GM18519 (cell line): ENCODE data around the gene SH2D3C.

Experiments
- ATAC-seq: cut with Tn5 transposase; IDR thresholded peaks from one replicate; pipeline ENCODE4 v1.9.1; 2021; ENCODE audit warnings: mild to moderate bottlenecking, moderate library complexity; ENCODE audit not compliant: unreplicated experiment, low FRiP score

SH2D3C gene

DNA sequence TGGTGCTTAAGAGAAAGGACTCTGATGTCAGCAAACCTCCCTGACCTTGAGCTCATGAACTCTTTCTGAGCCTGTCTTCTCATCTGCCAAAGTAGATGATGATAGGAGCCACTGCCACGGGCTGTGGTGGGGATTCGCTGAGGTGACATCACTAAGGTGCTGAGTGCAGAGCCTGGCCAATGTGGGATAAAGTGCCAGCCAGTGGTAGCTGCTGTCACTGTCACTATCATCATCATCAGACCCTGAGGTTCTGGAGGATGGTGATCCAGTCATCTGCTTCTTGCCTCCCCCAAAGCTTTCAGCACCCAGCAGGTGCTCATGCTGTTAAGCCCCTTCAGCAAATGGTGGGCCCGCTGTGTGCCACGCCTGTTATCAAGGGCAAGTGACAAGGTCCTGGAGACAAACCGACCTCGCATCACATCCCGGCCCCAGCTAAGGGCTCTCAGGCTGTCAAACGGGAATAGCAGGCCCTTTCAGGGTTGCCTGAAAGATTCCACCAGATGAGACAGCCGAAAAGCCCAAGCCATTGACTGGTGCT lies 30.6 kb upstream of the SH2D3C start:
- ATAC-seq = no peak

DNA sequence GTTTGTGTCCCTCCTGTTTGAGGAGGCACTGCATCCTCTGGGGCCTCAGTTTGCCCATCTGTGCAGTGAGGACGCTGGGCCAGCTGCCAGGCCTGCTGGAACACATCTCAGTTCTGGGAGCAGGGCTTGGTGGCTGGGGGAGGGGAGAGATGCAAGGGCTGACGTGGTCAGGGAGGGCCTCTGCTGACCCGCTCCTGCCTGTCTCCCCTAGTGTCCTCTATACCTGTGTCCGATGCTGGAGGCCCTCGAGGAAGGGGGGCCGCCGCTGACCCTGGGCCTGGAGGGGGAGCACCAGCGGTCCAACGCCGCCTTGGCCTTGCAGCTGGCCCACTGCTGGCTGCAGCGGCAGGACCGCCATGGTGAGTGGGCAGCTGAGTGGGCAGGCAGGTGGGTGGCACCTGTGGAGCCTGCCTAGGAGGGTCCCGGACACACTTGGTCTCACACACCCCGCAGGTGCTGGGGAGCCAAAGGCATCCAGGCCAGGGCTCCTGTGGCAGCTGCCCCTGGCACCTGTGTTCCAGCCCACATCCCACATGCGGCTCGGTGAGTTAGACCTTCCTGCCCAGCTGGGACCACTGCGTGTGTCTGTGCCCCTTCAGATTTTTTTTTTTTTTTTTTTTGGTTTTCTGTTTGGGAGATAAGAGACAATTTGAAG lies 30.0 kb upstream of the SH2D3C start:
- no peak for ATAC-seq

DNA sequence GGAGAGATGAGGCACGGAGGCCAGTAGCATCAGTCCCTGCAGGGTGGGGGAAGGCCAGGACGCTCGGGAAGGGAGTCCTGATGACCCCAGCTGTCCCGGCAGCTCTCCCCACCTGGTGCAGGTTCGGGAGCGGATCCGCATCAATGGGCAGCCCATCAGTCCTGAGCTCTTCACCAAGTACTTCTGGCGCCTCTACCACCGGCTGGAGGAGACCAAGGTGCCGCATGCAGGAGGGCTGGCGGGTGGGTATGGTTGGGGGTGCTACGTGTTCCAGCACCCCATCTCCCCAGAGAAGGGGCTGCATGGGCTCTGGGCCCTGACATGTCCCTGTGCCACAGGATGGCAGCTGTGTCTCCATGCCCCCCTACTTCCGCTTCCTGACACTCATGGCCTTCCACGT lies 28.4 kb upstream of the SH2D3C start:
- no peak for ATAC-seq

DNA sequence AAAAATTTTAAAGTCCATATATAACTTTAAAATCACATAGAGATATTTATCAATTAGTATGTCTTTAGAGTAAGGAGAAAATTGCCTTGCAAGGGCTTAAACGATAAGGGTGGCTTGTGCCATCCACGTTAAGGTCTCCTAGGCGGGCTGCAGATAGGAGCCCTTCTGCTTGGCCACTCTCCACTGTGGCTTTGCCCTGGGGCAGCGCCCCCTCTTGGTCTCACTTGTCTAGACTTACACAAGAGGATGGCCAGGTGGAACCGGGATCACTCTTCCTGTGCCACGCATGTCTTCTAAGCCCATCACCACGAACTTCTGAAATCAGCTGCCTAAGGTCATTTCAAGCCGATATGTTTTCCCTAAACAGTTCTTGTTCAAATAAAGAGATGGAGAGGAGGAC lies 27.2 kb upstream of the SH2D3C start:
- no peak for ATAC-seq

DNA sequence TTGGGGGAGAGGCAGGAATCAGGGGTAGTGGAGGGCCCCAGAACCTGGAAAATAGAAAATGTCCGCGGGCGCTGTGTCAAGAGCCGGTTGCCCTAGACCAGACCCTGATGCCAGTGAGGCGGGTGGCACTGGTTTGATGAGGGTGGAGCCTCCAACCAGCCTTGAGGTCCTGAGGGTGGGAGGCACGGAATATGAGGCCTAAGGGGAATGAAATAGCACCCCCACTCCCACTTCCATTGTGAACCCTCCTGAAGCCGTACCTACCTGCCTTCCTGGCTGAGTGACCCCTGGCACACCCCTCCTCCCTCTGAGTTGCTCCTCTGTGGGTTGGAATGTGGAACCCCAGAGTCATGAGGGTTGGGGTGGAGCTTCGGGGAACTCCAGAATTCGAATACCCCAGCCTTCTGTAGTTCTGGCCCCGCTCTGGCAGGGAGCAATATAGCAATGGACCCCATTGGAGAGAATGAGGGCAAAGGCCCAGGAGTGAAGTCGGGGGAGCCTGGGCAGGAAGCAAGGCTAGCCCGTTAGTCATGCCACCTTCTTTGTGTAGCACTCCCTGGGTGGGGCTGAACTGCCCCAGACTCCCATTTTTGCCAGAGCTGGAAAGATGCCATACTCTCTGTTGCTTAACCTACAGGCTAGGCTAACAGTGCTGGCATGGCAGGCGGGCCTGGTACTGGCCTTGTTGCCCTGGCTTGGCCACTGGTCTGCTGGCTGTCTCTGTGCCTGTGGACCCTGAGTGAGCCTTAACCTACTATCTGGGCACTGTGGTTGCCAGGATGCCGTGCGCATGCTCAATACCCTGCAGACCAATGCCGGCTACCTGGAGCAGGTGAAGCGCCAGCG lies 25.3 kb upstream of the SH2D3C start:
- no peak for ATAC-seq

DNA sequence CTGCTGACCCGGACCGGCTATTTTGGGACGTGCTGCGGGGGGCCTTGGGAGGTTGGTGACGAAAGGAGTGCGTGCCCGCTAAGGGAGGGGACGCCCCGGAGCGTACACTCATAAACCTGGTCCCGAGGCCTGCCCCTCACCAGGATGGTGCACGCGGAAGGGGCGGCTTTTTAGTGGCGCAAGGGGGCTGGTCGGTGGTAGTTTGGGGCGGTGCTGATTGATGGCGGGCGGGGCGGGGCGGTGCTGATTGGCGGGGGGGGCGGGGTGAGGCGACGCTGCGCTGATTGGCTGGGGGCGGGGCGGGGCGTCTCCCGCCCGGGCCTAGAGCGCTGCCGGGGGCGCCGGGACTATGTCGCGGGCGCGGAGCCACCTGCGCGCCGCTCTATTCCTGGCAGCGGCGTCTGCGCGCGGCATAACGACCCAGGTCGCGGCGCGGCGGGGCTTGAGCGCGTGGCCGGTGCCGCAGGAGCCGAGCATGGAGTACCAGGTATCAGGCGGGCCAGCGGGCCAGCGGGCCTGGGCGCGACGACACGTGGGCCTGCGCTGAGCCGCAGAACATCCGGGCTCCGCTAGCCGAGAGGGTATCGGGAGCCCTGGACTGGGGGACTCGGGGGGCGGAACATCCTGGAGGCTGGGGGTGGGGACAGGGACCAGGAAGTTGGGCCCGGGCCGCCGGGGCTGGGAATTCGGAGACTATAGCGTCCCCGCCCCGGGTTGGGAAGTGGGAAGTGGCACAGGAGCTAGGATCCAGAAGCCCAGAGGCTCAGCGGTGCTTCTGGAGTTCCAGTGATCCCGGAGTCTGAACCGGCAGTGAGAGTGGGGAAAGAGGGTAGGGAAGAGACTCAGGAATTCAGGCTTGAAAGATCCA lies 24.3 kb upstream of the SH2D3C start, which contains the start of gene FPGS:
TSS of gene FPGS (plus strand) at position 307 of the 868 bp plus-strand sequence. CDS start at position 350, 43 bp downstream.
- peak; percentile 65 for ATAC-seq

DNA sequence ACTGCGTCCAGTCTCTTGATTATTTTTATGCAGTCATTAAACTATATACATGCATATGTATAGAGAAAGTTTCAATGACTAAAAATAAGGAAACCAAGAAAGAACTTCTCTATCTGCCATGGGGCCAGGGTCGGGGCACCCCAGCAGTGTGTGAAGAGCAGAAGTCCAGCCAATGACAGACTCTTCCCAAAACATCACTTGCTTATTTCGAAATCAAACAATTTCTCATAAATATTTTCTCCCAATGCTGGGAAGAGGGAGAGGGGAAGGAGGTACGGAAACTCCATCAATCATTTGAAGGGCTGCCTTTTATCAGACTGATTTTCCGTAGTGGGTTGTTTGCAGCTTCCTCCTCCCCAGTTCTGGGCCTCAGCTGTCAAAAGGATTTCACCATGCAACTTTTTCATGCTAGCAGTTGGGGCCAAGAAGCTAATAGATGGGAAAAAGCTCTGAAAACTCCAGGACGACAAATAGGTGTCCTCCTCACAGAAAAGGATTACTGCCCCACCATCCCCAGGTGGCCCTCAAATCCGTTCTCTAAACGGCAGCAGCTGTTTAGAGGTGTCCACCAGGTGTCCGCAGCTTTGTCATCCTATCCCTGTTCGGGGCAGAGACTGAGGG lies 23.6 kb upstream of the SH2D3C start:
- ATAC-seq = no peak

DNA sequence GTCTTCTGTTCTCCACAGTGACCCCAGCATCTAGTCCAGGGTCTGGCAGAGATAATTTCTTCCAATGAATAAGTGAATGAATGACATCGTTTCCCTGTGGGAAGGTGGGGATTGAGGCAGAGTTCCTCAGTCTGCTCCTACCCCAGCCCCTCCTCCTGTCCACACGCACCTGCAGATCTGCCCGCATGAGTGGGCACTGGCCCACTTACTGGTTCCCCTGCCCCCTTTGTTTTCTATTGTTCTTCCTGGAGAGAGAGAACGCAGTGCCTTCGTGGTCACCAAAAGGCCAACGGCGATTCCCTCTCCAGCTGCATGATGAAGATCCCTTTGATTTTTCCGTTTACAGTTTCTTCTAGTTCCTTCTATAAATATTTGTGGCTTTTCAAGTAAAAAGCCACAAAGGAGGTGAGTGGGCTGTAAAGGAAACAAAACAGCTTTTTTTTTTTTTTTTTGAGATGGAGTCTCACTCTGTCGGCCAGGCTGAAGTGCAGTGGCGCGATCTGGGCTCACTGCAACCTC lies 18.4 kb upstream of the SH2D3C start:
- no peak for ATAC-seq

DNA sequence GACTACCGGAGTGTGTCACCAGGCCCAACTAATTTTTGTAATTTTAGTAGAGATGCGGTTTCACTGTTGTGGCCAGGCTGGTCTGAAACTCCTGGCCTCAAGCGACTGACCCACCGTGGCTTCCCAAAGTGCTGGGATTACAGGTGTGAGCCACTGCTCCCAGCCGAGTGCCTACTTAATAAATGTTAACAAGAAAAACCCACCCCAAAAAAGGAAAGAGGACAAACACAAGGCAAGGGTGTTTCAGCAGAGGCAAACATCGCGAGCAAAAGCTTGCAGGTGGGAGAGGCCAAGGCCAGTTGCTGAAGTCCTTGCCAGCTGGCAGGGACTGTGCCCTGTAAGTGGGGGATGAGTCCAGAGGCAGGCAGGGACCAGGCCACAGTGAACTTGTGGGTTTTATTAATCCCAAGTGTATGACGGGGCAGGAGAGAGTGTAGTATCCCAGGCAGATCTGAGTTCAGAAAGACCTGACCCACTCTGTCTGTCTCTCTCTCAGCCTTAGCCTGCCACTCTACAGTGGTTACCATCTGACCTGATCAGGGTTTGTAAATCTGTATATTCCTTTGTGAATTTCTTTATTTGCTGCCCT lies 17.9 kb upstream of the SH2D3C start:
- ATAC-seq = no peak

DNA sequence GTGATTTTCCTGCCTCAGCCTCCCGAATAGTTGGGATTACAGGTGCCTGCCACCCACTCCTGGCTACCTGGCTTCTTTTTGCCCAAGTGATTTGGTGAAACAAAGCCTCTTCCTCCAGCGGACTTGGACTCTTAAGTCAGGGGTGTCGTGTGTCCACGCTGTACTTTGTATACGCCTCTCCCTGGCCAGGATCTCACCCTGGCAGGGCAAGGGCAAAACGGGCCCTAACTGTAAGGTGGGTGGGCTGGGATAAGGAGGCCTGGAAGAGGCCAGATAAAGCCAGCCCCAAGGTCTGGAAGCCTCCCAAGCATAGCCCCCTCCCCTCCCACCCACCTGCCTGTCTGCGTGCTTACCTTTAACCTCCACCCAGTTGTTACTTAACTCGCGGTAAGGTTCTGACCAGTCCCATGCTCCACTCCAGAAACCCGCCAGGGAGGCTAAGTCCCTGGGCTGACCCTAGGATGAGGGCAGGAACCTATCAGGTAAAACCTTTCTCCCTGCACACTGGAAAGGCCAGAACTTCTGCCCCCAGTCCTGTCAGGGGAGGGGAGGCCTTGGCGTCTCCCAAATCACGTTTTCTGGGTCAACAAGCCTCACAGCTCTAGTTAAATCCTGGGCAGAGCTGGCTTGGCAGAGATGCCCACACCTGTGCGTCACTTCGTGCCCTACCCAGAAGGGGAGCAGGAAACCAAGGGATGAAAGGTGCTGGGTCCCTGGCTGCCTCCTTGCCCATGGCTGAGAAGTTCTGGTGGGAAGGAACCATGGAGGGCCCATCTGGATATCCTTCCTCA lies 15.7 kb upstream of the SH2D3C start:
- ATAC-seq = no peak

DNA sequence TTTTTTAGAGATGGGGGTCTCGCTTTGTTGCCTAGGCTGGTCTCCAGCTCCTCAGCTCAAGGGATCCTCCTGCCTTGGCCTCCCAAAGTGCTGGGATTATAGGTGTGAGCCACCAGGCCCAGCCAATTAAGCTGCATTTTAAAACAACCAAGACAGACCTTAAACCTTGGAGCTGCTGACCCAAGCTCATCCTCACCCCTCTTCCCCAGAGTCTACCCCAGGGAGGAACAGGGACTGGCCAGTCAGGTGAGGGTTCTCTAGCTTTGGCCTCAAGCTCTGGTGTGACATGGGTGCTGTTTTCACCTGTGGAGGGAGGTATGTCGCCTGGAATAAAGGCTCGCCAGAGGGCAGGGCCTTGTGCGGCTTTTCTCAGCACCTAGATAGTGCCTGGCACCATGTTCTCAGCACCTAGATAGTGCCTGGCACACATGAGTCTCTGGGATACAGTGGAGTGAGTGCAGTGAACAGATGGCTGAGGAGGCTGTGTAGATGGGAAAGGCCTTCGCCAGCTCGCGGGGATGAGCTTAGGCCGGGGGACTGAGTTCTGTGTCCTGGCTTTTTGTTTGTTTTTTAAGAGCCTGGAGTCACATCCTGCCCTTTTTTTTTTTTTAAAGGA lies 14.7 kb upstream of the SH2D3C start:
- ATAC-seq = no peak

DNA sequence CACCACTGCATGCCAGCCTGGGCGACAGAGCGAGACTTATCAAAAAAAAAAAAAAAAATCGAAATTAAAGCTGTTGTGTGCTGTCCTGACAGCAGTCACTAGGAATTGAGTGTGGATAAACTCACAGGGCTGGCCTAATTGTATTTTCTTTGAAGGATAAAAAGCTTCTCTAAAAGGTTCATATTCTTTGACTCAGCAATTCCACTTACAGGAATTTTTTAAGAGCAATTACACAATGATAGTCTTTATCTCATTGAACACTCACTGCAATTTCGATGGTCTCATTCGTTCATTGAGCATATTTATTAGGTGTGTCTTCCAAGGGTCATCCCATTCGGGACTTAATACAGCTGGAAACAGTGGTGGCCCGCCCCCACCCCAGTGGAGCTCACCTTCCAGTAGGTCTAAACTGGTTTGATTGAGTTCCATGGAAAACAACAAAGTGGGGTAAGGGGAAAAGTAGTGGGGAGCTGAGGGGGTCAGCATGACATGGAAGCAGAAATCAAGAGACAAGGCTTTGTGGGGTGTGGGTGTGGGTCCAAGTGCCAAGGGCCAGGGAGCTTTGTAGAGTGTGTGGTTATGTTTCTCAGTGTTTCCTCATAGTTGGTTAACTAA lies 14.1 kb upstream of the SH2D3C start:
- ATAC-seq = no peak

DNA sequence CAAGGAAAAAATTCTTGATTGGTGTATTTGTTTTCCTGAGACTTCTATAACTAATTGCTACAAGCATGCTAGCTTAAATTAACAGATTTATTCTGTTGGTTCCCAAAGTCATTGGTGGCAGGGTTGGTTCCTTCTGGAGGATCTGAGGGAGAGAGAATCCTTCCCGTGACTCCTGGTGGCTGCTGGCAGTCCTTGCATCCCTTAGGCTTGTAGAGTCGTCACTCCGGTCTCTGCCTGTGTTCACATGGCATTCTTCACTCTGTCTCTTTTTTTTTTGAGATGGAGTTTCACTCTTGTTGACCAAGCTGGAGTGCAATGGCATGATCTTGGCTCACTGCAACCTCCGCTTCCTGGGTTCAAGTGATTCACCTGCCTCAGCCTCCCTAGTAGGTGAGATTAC lies 12.6 kb upstream of the SH2D3C start:
- no peak for ATAC-seq

DNA sequence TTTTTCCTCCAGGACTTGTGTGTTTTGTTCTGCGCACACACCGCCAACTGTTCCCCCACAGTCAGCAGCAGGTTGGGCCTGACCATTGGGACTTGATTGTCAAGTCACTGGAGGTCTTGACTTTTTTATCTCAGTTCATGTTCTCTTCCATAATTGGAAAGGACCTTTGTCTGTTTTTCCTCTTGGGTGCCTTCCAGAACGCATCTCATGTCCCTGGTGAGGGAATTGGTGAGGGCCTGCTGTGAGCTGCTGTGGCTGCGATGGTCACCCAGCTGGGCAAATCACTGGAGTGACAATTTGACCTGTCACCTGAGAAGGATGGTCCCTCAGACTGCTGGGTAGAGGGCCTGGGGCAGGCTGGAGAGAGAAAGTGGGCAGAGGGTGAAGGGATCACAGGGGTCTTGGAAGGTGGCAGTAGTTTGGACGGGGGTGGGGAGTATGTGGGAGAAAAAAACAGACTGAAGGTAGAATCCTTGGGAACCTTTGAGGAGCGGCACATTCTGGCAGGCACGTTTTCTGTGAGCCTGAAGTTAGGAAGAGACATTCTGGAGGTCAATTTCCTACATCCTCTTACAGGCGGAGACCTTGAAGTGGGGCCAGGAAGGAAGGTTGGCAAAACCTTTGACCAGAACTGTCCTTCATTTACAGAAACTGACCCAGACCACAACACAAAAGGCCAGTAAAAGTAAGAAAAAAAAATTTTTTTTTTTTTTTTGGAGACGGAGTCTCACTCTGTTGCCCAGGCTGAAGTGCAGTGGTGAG lies 11.8 kb upstream of the SH2D3C start:
- no peak for ATAC-seq

DNA sequence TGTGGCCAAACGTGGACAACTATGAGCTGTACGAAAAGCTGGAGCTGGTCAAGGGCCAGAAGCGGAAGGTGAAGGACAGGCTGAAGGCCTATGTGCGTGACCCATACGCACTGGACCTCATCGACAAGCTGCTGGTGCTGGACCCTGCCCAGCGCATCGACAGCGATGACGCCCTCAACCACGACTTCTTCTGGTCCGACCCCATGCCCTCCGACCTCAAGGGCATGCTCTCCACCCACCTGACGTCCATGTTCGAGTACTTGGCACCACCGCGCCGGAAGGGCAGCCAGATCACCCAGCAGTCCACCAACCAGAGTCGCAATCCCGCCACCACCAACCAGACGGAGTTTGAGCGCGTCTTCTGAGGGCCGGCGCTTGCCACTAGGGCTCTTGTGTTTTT lies 10.7 kb upstream of the SH2D3C start:
- no peak for ATAC-seq

DNA sequence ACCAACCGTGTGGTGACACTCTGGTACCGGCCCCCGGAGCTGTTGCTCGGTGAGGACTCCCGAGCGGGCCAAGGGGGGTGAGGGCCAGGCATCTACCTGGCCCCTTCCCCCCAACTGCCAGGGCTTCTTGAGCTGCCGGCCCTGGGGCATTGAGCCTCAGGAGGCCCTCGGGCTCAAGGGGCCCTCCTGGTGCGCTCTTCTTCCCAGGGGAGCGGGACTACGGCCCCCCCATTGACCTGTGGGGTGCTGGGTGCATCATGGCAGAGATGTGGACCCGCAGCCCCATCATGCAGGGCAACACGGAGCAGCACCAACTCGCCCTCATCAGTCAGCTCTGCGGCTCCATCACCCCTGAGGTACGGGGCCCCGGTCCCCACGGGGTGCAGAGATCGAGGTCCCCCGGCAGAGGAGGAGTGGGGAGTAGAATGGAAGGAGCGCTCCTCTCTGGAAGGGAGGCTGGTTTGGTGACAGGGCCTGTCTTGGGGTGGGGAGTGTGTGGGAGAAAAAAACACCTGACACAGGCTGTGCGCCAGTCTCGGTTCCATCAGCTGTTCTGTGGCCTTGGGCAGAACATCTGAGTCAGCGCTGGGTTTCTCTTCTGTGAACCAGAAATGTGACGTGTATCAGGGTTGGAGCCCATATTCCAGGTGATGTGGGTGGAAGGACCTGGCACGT lies 10.0 kb upstream of the SH2D3C start:
- ATAC-seq = no peak

DNA sequence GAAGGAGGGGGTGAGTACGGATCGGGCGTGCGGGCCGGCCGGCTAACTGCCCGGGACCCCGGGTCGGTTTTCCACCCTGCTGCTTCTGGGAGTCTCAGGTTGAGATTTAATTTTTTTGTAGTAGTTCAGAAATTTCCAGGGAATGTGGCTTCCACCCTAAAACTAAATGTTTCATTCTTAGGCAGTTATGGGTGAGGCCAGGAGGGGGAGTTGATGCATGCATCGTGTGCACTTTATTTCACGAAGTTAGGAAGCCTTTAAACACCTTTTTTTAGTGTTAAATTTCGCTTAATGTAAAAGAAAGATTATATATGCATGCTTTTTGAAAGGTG lies 8.3 kb upstream of the SH2D3C start:
- ATAC-seq = no peak
